ENCODE measurements around the gene SH3BGRL3. TPM values are rescaled to one million over a fixed set of nuclear protein-coding genes. Genes with fewer than 3 reads are reported as not detected.

Gene SH3BGRL3
- total and polyA plus RNA-seq, 3 donors from 2014 or later = 24.4 to 76.6 (median 25.4) TPM

GRCh38 chr1:26296340-26297056 is 16.6 kb downstream of the SH3BGRL3 start:
- H3K4me1 ChIP-seq = no peaks in the 10 kb centered on the region
- H3K27ac ChIP-seq = no peak overlapping the region
- no peak overlapping the region for H3K4me3 ChIP-seq
- DNase-seq = no peak
- WGBS, 2 donors = 86 to 89% methylated on average over 16 of the region's 16 CpGs
- intact Hi-C loops (cut with DNase I; ENCODE audit: low total_unique reads) = no loop called here
- no peaks in the 10 kb centered on the region for H3K9me3 ChIP-seq
- H3K27me3 ChIP-seq = no peaks in the 10 kb centered on the region
- H3K36me3 ChIP-seq (ENCODE audit: low read depth, missing control alignments) = no peaks in the 10 kb centered on the region
- TF ChIP-seq POLR2A (IDR thresholded peaks at IDR 0.05) = no peak
- TF ChIP-seq CTCF (IDR thresholded peaks at IDR 0.05) = no peak

GRCh38 chr1:26297057-26297790 is 17.3 kb downstream of the SH3BGRL3 start:
- TF ChIP-seq CTCF (IDR thresholded peaks at IDR 0.05) (no peak), POLR2A (IDR thresholded peaks at IDR 0.05) (no peak)
- H3K4me3 ChIP-seq = no peak overlapping the region
- no peaks in the 10 kb centered on the region for H3K9me3 ChIP-seq
- no peak overlapping the region for H3K27ac ChIP-seq
- intact Hi-C loops (cut with DNase I; ENCODE audit: low total_unique reads) = no loop called here
- H3K4me1 ChIP-seq = no peaks in the 10 kb centered on the region
- no peaks in the 10 kb centered on the region for H3K36me3 ChIP-seq (ENCODE audit: low read depth, missing control alignments)
- WGBS, 2 donors = 88 to 98% methylated on average over 3 to 12 of the region's 12 CpGs
- H3K27me3 ChIP-seq = no peaks in the 10 kb centered on the region
- DNase-seq = no peak

GRCh38 chr1:26297791-26298124 is 17.9 kb downstream of the SH3BGRL3 start:
- Histone ChIP-seq H3K9me3 (no peaks in the 10 kb centered on the region), H3K4me3 (no peak overlapping the region), H3K27ac (no peak overlapping the region), H3K4me1 (no peaks in the 10 kb centered on the region), H3K36me3 (ENCODE audit: low read depth, missing control alignments) (no peaks in the 10 kb centered on the region), H3K27me3 (no peaks in the 10 kb centered on the region)
- intact Hi-C loops (cut with DNase I; ENCODE audit: low total_unique reads) = no loop called here
- WGBS, 2 donors = 74 to 79% methylated on average over 5 to 6 of the region's 6 CpGs
- TF ChIP-seq CTCF (IDR thresholded peaks at IDR 0.05) (no peak), POLR2A (IDR thresholded peaks at IDR 0.05) (no peak)
- DNase-seq = no peak

- WGBS, 2 donors = 96% methylated on average over 7 to 11 of the region's 11 CpGs
- Histone ChIP-seq H3K4me3 (no peak overlapping the region), H3K9me3 (no peaks in the 10 kb centered on the region), H3K27me3 (no peaks in the 10 kb centered on the region), H3K4me1 (peaks cover 2% of the 10 kb centered on the region), H3K27ac (no peak overlapping the region), H3K36me3 (ENCODE audit: low read depth, missing control alignments) (no peaks in the 10 kb centered on the region)
- no peak for DNase-seq
- TF ChIP-seq POLR2A (IDR thresholded peaks at IDR 0.05) (no peak), CTCF (IDR thresholded peaks at IDR 0.05) (no peak)
- intact Hi-C loops (cut with DNase I; ENCODE audit: low total_unique reads) = no loop called here
These were observed 20.8 kb downstream of the SH3BGRL3 start for GRCh38 chr1:26300578-26301275.
